Hematopoietic multipotent progenitor cell treated with erythropoietin and hydrocortisone succinate and interleukin-3 and kit ligand, for 17 days (in vitro differentiated cells): Measurements from ENCODE around the gene ARL5B.

Experiments used
- DNase-seq: peaks from one replicate; pipeline ENCODE4 v3.0.0-alpha.2; 2015; ENCODE audit warnings: low spot score

ARL5B gene

GRCh38 chr10:18703521-18703920 is 44.3 kb downstream of the ARL5B start:
- no peak for DNase-seq

- no peak for DNase-seq
These were observed 51.0 kb downstream of the ARL5B start for GRCh38 chr10:18710201-18710653.

- no peak for DNase-seq
These were observed 53.8 kb downstream of the ARL5B start for GRCh38 chr10:18713077-18713476.

DNA sequence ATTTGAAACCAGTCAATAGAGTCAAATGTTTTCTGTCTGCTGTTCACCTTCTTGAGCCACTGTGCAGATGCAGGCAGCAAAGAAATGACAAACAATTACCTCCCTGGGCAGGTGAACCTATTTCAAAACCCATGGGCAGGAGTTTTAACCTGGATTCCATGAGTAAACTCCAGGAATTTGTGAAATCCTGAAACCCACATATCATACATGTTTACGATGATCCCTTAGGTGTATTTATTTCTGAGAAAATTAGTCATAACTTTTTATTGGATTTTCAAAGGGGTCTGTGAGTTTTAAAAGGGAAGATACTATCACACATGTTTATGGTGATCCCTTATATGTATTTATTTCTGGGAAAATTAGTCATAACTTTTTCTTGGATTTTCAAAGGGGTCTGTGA is 59.8 kb downstream of the ARL5B start:
- DNase-seq: no peak

DNA sequence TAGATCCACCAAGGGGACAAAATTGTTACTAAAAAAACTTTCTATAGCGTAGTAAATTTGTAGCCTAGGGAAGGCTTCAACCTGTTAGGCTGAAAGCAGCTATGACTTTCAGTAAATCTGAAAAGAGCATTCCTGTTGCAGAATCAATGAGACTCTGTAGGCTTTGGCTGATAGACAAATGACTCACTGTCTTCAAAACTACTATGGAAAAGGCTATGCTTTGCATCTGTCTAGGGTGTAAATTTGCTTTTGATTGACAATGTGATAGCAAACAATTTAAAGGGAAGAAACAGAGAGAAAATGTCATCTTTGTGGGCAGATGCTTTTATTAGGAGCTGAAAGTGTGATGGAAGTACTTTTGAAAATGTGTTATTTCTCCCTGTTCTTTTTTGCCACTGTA is 60.6 kb downstream of the ARL5B start:
- DNase-seq: no peak

- no peak for DNase-seq
These were observed 61.8 kb downstream of the ARL5B start for GRCh38 chr10:18721067-18721466.

- DNase-seq: no peak
These were observed 64.6 kb downstream of the ARL5B start for GRCh38 chr10:18723801-18724200.
